HL-60/S4 (cell line): ENCODE measurements around the gene LHX1.

Experiments
- in situ Hi-C: fragments of 300-500 bp; cut with MboI; formaldehyde crosslinking; loops from 2 replicates; pipeline ENCODE4 v1.14.3; 2022; ENCODE audit warnings: low sequenced_read_pairs

Gene LHX1

GRCh38 chr17:36921095-36921851 is 16.0 kb upstream of the LHX1 start:
- in situ Hi-C loops: no loop called here

DNA sequence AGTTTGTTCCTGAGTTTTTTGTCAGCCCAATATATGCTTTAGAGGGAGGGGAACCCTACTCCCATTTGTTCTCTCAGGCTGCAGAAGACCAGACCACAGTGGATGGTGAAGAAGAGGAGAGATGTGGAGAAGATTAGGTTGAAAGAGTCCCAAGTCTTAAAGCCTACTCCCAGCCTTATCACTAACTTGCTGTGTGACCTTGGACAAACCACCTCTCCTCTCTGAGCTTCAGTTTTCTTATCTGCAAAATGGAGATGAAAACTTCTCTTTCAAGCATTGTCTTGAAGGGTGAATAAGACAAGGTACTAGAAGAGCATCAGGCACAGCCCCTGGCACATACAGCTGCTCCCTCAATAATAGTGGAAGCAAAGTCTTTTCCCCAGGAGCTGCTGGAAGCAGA is 15.1 kb upstream of the LHX1 start:
- in situ Hi-C loops: no loop called here

DNA sequence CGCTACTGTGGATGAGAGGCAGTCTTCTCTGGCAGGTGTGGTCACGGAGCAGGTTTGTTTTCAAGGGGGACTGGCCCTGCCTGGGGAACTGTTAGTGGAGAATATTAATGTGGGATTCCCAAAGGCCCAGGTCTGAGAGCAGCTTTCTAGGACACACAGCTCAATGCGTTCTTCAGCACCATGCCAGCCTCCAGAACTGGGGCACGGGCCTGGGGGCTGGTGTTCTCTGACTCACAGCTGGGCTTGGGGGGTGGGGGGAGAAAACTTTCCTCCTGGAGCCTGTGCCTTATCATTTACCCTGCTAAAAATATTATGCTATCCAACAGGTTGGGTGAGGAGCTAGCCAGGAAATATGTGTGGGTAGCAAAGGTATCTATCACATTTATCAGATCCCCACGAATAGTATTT is 13.5 kb upstream of the LHX1 start:
- in situ Hi-C loops: no loop called here

GRCh38 chr17:36926226-36926625 is 11.0 kb upstream of the LHX1 start:
- in situ Hi-C loops: no loop called here

DNA sequence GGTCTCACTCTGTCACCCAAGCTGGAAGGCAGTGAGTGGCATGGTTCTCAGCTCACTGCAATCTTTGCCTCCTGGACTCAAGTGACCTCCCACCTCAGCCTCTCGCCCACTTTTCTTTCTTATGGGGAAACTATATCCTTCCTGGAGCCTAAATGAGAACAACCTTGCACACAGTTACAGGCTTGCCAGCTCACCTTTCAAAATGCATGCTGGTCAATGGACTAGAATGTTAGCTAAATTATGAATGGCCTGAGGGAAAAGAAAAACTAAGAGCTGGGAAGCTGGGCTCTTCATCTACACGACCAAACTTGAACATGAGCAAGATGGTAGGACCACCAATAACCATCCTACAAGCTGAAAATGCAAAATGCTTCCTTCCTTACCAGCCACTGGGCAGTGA is 10.6 kb upstream of the LHX1 start:
- in situ Hi-C loops: no loop called here

GRCh38 chr17:36928471-36929345 is 8.6 kb upstream of the LHX1 start:
- in situ Hi-C loops: no loop called here

- in situ Hi-C loops: no loop called here
Observed at GRCh38 chr17:36929851-36930582, 7.3 kb upstream of the LHX1 start.

- in situ Hi-C loops: no loop called here
Observed at GRCh38 chr17:36930583-36930900, 6.7 kb upstream of the LHX1 start.

DNA sequence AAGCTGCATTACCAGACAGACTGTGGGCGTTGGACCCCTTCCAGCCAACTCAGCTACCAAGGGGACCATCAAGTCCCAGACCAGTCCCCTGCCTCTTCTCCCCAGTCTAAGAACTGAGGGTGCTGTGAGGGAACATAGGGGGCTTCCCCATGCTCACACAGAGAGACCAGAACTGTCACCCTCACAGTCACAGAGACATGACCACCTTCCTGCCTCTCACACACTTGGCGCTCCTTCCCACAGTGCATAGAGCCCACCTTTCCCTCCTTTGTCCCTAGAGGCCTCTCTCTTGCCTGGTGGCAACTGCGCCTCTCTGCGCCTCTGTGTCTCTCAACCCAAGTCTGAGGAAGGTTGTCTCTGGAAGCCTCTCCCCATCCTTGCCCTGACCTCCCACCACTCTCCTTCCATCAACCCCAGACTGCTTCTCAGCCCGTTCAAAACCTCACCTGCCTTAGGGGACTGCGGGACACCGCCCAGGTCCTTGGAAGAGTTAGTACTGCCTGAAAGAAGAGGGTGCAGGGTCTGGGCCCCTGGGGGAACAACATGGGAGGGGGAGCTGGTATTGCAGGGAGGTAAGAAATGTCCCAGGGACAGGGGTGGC is 6.1 kb upstream of the LHX1 start:
- in situ Hi-C loops: no loop called here

DNA sequence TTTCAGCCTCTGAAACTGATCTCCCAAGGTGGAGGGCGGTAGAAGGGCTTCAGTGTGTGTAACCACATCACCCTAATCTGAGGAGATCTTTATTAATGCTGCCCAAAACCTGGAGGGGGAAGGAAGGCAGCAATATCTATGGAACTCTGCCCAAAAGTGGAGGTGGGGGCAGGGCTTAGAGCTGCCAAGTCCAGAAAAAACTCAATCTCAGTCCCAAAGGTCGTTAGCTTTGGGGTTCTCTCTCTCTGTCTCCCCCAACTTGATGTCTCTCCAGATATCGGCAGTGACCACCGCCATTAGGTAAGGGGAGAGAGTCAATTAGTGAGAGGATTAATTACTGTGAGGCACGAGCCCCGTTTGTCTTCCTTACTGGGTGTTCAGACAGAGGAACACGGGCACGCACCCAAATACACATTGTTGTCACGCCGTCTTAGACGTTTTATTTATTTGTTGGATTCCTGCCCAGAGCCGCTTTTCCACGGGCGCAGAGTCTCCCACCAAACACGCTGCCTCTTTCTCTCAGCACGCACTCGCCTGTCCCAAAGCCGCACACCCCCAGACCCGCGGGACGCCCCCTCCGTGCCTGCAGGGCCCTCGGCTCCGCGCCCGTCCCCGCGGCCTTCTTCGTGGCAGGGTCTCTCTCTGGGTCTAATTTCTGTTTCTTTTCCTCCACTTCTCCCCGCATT is 5.4 kb upstream of the LHX1 start:
- in situ Hi-C loops: no loop called here

GRCh38 chr17:36932383-36932693 is 4.9 kb upstream of the LHX1 start:
- in situ Hi-C loops: no loop called here

DNA sequence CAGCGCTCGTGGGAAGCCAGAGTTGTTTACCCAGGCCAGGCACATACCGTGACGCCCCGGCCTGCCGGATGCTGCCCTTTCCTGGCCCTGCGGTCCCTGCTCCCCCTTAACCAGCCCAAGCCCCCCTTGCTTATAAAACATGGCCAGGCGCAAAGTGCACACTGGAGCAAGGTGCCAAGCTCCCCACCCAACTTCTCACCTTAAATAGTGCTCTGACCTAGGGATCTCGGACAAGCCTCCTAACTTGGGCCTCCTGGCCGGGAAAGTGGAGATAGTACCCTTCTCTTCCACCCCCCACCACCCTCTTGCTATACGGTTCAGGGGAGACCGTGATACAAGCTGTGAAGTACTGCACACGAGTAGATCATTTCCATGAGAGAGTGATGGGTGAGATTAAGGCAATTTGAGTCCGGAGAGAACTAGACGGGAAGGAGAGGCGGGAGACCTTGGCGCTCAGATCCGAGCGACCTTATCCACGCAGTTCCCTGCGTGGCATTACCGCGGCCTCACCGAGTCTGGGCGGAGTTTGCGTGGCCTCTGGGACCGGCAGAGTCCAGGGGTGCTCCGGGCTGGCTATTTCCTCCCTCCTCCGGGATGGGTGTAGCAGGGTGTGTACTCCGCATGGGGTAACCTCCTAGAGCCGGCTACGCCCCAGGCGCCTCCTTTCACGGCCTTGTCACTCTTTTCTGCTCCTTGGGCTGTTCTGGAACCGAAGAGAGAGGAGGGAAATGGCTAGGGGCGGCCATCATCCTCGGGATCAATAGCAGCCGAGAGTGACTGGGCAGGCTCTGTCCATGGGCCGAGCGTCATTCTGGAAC is 4.4 kb upstream of the LHX1 start:
- in situ Hi-C loops: no loop called here

DNA sequence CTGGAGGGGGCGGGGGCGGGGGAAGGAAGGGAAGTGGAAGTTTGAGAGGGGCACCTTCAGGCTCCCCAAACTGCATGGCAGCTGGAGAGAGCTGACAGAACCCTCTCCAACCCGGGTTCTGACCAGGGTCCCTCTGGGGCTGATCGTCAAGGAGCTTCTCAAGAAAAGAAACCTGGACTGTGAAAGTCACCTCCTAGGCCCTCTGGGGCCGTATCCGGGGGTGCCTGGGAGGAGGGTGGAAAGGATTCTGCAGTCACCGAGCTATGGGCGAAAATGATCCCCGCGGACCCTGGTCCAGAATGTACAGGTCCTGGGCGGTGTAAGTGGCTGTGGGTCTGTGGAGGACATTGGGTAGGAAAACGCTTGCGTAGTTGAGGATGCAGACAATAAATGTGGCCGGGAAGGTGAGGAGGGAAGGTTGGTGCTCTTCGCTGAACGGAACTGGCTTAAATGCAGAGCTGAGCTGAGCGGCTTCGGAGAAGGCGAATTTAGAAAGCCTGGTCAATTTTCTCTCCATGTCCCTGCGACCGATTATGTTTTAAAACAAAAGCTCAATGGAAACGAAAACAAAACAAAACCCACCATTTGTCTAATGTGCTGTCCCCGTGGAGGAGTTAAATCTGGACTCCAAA is 3.6 kb upstream of the LHX1 start:
- in situ Hi-C loops: no loop called here

- in situ Hi-C loops: no loop called here
Observed at GRCh38 chr17:36934144-36934691, 3.1 kb upstream of the LHX1 start.

GRCh38 chr17:36934692-36935630 is 2.3 kb upstream of the LHX1 start:
- in situ Hi-C loops: no loop called here

DNA sequence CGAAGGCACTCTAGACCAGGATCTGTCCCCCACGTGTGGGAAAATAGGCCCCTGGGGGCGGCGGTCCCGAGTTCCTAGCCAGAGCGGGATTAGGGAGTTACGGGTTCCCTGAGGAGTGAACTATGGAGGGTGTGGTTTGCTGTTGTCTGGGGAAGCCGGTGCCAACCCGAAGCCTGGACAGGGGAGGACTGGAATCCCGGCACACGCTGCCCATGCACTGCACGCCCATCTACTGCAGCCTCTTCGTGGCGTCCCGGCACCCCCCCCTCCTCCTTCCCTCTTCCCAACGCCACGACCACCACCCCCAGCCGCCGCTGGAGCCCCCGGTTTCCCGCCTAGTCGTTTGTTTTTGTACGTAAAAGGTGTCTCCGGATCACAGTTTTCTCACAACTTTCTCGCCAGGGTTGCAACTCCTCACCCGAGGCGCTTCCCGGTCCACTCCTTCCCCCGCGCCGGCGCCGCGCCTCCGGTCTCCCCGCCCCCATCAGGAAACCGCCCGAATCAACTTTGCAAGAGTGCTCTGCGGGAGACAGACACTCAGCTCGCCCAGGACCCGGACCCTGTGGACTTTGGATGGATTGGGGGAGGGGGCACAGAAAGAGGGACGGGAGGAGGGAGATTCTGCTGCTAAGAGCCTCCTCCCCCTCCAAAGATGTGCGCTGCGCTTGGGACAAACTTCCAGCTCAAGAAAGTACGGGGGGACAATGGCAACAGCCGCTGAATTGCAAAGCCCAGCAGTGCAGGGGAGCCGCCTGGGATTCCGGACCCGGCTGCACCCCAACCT is 1.4 kb upstream of the LHX1 start:
- in situ Hi-C loops: no loop called here

GRCh38 chr17:36936455-36937000 is 747 bp upstream of the LHX1 start:
- in situ Hi-C loops: no loop called here
